CD14-positive monocyte (primary cell): ENCODE data around the gene RPS6KA2. TPM values are rescaled to one million over a fixed set of nuclear protein-coding genes. Genes with fewer than 3 reads are reported as not detected.

Experiments used
- DNase-seq, 3 donors: peaks; one replicate each; pipeline ENCODE4 v3.0.0-alpha.2; 2011 to 2022
- H2AFZ ChIP-seq: 2 replicates; pipeline ENCODE4 v1.6.0; 2012; ENCODE audit warnings: mild to moderate bottlenecking, low read depth, low read length, inconsistent platforms; ENCODE audit not compliant: insufficient read depth, poor library complexity, severe bottlenecking
- H3K27ac ChIP-seq, 2 donors: 1 replicate in 1 of 2; 2 replicates in 1 of 2; pipeline ENCODE4 v1.5.1; 2012 to 2013; ENCODE audit warnings: low read length in 2 of 2, control low read depth in 1 of 2, inconsistent platforms in 1 of 2, low read depth in 1 of 2, mild to moderate bottlenecking in 1 of 2
- H3K27me3 ChIP-seq, 2 donors: one replicate each; pipeline versions ENCODE4 v1.6.0 to v1.6.1; 2011 to 2013; ENCODE audit warnings: low read length in 2 of 2; ENCODE audit not compliant: control insufficient read depth in 2 of 2, insufficient read depth in 2 of 2
- H3K36me3 ChIP-seq, 2 donors: replicated peaks in 1 of 2; 1 replicate in 1 of 2; 2 replicates in 1 of 2; pipeline versions ENCODE4 v1.5.1 to v1.6.1; 2012 to 2013; ENCODE audit warnings: low read length in 2 of 2, control low read depth in 1 of 2, inconsistent platforms in 1 of 2, mild to moderate bottlenecking in 1 of 2; ENCODE audit not compliant: insufficient read depth in 2 of 2, control insufficient read depth in 1 of 2
- H3K4me1 ChIP-seq, 2 donors: 1 replicate in 1 of 2; 2 replicates in 1 of 2; pipeline versions ENCODE4 v1.5.1 to v1.6.1; 2012 to 2013; ENCODE audit warnings: low read length in 2 of 2, control low read depth in 1 of 2, inconsistent platforms in 1 of 2, mild to moderate bottlenecking in 1 of 2, moderate library complexity in 1 of 2; ENCODE audit not compliant: insufficient read depth in 2 of 2, control insufficient read depth in 1 of 2
- H3K4me2 ChIP-seq: replicated peaks from 2 replicates; pipeline ENCODE3; 2012; ENCODE audit warnings: low read length, moderate library complexity, mild to moderate bottlenecking; ENCODE audit not compliant: poor library complexity, severe bottlenecking; ENCODE audit errors: extremely low read depth
- H3K4me3 ChIP-seq, 3 experiments: fragments of 200-600 bp in 1 of 3; sonication (generic) in 1 of 3; replicated peaks in 1 of 3; 1 replicate in 2 of 3; 2 replicates in 1 of 3; pipeline ENCODE4 v1.5.1; 2011 to 2013; ENCODE audit warnings: low read length in 3 of 3, mild to moderate bottlenecking in 3 of 3, control low read depth in 2 of 3, low read depth in 2 of 3, inconsistent platforms in 1 of 3, moderate library complexity in 1 of 3
- H3K79me2 ChIP-seq: 2 replicates; pipeline ENCODE4 v1.6.0; 2012; ENCODE audit warnings: mild to moderate bottlenecking, control low read depth, inconsistent platforms, low read length, moderate library complexity; ENCODE audit not compliant: insufficient read depth
- H3K9ac ChIP-seq: 2 replicates; pipeline ENCODE4 v1.6.0; 2017; ENCODE audit warnings: low read length, mild to moderate bottlenecking; ENCODE audit not compliant: insufficient read depth, poor library complexity, severe bottlenecking
- H3K9me3 ChIP-seq, 2 donors: replicated peaks in 1 of 2; 1 replicate in 1 of 2; 2 replicates in 1 of 2; pipeline versions ENCODE4 v1.5.1 to v1.6.1; 2012 to 2013; ENCODE audit warnings: low read length in 2 of 2, control low read depth in 1 of 2; ENCODE audit not compliant: control insufficient read depth in 1 of 2, insufficient read depth in 1 of 2
- H4K20me1 ChIP-seq: 2 replicates; pipeline ENCODE4 v1.6.0; 2012; ENCODE audit warnings: mild to moderate bottlenecking, low read length, control low read depth, moderate library complexity; ENCODE audit not compliant: insufficient read depth
- H3K27ac Mint-ChIP-seq, 7 donors: one replicate each; pipeline ENCODE4 v1.8.0; 2020; ENCODE audit warnings: mild to moderate bottlenecking in 7 of 7, mixed read lengths in 7 of 7, moderate library complexity in 6 of 7, inconsistent platforms in 2 of 7
- H3K27me3 Mint-ChIP-seq, 3 donors: one replicate each; pipeline ENCODE4 v1.8.0; 2021 to 2022; ENCODE audit warnings: low read depth in 3 of 3, mild to moderate bottlenecking in 3 of 3, mixed read lengths in 3 of 3, moderate library complexity in 3 of 3, inconsistent platforms in 1 of 3
- H3K36me3 Mint-ChIP-seq, 2 donors: one replicate each; pipeline ENCODE4 v1.8.0; 2020; ENCODE audit warnings: mixed read lengths in 2 of 2, inconsistent platforms in 1 of 2, mild to moderate bottlenecking in 1 of 2
- H3K4me1 Mint-ChIP-seq: one replicate; pipeline ENCODE4 v1.8.0; 2020; ENCODE audit warnings: mild to moderate bottlenecking, mixed read lengths
- H3K4me3 Mint-ChIP-seq, 2 donors: one replicate each; pipeline ENCODE4 v1.8.0; 2020; ENCODE audit warnings: mild to moderate bottlenecking in 2 of 2, mixed read lengths in 2 of 2, moderate library complexity in 1 of 2
- H3K9me3 Mint-ChIP-seq, 7 donors: one replicate each; pipeline ENCODE4 v1.8.0; 2020 to 2022; ENCODE audit warnings: mixed read lengths in 7 of 7, mild to moderate bottlenecking in 6 of 7, moderate library complexity in 6 of 7, inconsistent platforms in 2 of 7
- CTCF ChIP-seq: fragments of 200-600 bp; IDR thresholded peaks from one replicate; pipeline ENCODE4 v1.8.0; 2022; ENCODE audit warnings: antibody characterized with exemption, mild to moderate bottlenecking
- WGBS: methylation state at CpG from one replicate; pipeline ENCODE4 v1.1.5; 2013; ENCODE audit warnings: missing lambda C conversion rate; ENCODE audit not compliant: insufficient coverage; 5-methylcytosine and 5-hydroxymethylcytosine counted together
- intact Hi-C, 2 donors: fragments of 100-400 bp; cut with micrococcal nuclease; formaldehyde crosslinking; loops; one replicate each; pipeline versions ENCODE4 v1.15.0 to v1.15.1; 2023
- polyA plus RNA-seq, 3 donors: library from polyadenylated mRNA; depleted of rRNA in 1 of 3; unstranded in 2 of 3; stranded (reverse) in 1 of 3; fragments of 300-500 nt in 2 of 3; fragments of >200 nt in 1 of 3; fragmentation: Illumina TruSeq in 2 of 3; gene quantifications; 1 replicate in 2 of 3; 2 replicates in 1 of 3; pipeline ENCODE4 v1.2.3, GENCODE V29; 2012 to 2021

RPS6KA2 gene
- polyA plus RNA-seq, 3 donors = 1.4 to 3.1 (median 1.9) TPM

DNA sequence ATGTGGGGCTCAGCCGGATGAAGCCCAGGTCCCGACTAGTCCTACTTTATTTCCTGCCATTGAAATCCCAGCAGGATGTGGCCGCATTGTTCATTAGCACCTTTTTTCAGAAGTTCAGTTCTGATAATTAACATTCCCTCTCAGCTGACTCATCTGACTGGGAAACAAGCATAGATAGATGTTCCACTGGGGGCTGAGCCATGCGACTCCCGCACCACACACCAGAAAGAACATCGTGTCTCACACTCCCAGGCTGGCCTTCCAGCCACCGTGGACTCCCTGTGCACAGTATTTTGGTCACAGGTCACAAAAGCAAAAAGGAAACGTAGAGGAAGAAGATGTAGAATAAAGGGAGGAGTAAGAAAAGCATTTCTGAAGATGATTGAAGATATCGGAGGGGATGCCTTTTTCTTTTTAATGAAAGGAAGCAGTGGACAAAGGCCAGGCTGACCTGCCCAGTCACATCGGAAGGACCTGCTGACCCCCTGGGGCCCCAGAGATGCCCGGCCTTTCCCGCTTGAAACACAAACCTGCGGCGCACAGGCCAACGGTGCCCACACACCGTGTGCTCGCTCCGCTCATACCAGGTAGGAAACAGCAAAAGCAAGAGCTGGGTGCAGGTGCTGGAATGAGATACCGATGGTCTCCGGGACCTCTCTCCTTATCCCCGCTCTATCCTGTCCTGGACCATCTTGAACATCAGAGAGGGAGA, 11.8 kb downstream of the RPS6KA2 start:
- Mint-ChIP-seq H3K4me1 (no peaks in the 10 kb centered on the region), H3K27ac (peak overlapping the region in 1 of 7 donors; percentile 33), H3K9me3 (peaks cover 0 to 3% (median 0%) of the 10 kb centered on the region in 7 donors), H3K4me3 (no peak overlapping the region), H3K36me3 (peaks cover 6 to 7% of the 10 kb centered on the region in 2 donors), H3K27me3 (peaks cover 1 to 2% (median 1%) of the 10 kb centered on the region in 3 donors)
- no peak for TF ChIP-seq CTCF
- WGBS = 97% methylated on average over 13 of the region's 21 CpGs
- H3K79me2 ChIP-seq = no peaks in the 10 kb centered on the region
- H3K4me3 ChIP-seq = no peak overlapping the region
- no peaks in the 10 kb centered on the region for H4K20me1 ChIP-seq
- H2AFZ ChIP-seq = no peak overlapping the region
- DNase-seq = no peak
- H3K9ac ChIP-seq = no peak overlapping the region
- H3K27ac ChIP-seq = no peak overlapping the region
- no peaks in the 10 kb centered on the region for H3K4me1 ChIP-seq
- H3K27me3 ChIP-seq = no peaks in the 10 kb centered on the region
- no peak overlapping the region for H3K4me2 ChIP-seq
- intact Hi-C loops = no loop called here
- H3K36me3 ChIP-seq = no peaks in the 10 kb centered on the region
- H3K9me3 ChIP-seq = no peaks in the 10 kb centered on the region

DNA sequence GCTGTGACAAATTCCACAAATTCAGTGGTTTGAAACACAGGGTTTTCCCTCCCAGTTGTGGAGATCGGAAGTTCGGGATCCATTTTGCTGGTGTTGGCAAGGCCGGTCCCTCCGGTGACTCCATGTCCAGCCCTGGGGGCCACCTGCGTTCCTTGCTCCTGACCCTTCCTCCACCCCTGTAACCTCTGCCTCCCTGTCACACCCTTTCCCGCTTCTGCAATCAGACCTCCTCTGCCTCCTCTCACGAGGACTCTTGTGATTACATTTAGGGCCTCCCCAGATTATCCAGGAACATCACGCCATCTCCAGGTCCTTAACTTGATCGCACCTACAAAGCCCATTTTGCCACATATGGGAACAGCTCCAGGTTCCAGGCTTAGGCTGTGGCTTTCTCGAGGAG, 12.5 kb downstream of the RPS6KA2 start:
- no peak for TF ChIP-seq CTCF

More for the DNA sequence above, 12.5 kb downstream of the RPS6KA2 start:
- no peak overlapping the region for H2AFZ ChIP-seq
- peaks cover 6 to 7% of the 10 kb centered on the region in 2 donors for H3K36me3 Mint-ChIP-seq
- intact Hi-C loops = no loop called here
- 91% methylated on average over 10 of the region's 10 CpGs for WGBS
- H3K4me3 Mint-ChIP-seq = no peak overlapping the region
- DNase-seq = no peak
- peaks cover 0 to 3% (median 0%) of the 10 kb centered on the region in 7 donors for H3K9me3 Mint-ChIP-seq
- no peak overlapping the region for H3K4me2 ChIP-seq
- H4K20me1 ChIP-seq = no peaks in the 10 kb centered on the region
- H3K4me1 ChIP-seq = no peaks in the 10 kb centered on the region
- H3K27ac ChIP-seq = no peak overlapping the region
- no peak overlapping the region for H3K9ac ChIP-seq
- H3K4me3 ChIP-seq = no peak overlapping the region
- H3K36me3 ChIP-seq = no peaks in the 10 kb centered on the region
- peaks cover 1 to 2% (median 1%) of the 10 kb centered on the region in 3 donors for H3K27me3 Mint-ChIP-seq
- H3K4me1 Mint-ChIP-seq = no peaks in the 10 kb centered on the region
- H3K79me2 ChIP-seq = no peaks in the 10 kb centered on the region
- H3K27ac Mint-ChIP-seq = no peak overlapping the region
- no peaks in the 10 kb centered on the region for H3K27me3 ChIP-seq
- no peaks in the 10 kb centered on the region for H3K9me3 ChIP-seq
